H1 (cell line): ENCODE data around the gene ITPK1. TPM values are rescaled to one million over a fixed set of nuclear protein-coding genes. Genes with fewer than 3 reads are reported as not detected.

ENCODE experiments used
- CTCF ChIA-PET: fragments of 300-600 bp; sonication (Branson Sonifier 250); formaldehyde crosslinking; loops from one replicate; lab custom pipeline; 2021; ENCODE audit not compliant: partially characterized antibody; lab: Charles Lee
- POLR2A ChIA-PET: fragments of 300-600 bp; sonication (Branson Sonifier 250); formaldehyde crosslinking; loops from one replicate; lab custom pipeline; 2021; ENCODE audit warnings: inconsistent platforms; ENCODE audit not compliant: partially characterized antibody; lab: Charles Lee
- DNase-seq, 2 experiments: peaks; one replicate each; pipeline versions ENCODE4 v3.0.0 to v3.0.0-alpha.2; 2010 to 2022; ENCODE audit warnings: low spot score in 2 of 2, low read depth in 1 of 2, mixed read lengths in 1 of 2
- FAIRE-seq: peaks from 2 replicates; lab custom pipeline; 2011; peaks lifted over from hg19 to GRCh38; lab: Jason Lieb, UNC
- H2AFZ ChIP-seq: 2 replicates; pipeline ENCODE4 v1.8.1; 2012; ENCODE audit warnings: low read length, inconsistent platforms
- H2AK5ac ChIP-seq: 2 replicates; pipeline ENCODE4 v1.6.1; 2013; ENCODE audit warnings: low read depth, low read length
- H2BK120ac ChIP-seq: replicated peaks from 2 replicates; pipeline ENCODE3; 2013; ENCODE audit warnings: low read depth, low read length, inconsistent platforms
- H2BK12ac ChIP-seq: 2 replicates; pipeline ENCODE4 v1.6.1; 2013; ENCODE audit warnings: low read depth, low read length
- H2BK15ac ChIP-seq: 2 replicates; pipeline ENCODE4 v1.6.1; 2013; ENCODE audit warnings: low read length
- H2BK20ac ChIP-seq: 2 replicates; pipeline ENCODE4 v1.6.1; 2013; ENCODE audit warnings: low read length
- H2BK5ac ChIP-seq: 2 replicates; pipeline ENCODE4 v1.6.1; 2013; ENCODE audit warnings: low read depth, low read length
- H3K14ac ChIP-seq: 2 replicates; pipeline ENCODE4 v1.6.1; 2013; ENCODE audit warnings: inconsistent platforms; ENCODE audit not compliant: insufficient read length
- H3K18ac ChIP-seq: 2 replicates; pipeline ENCODE4 v1.6.1; 2013; ENCODE audit warnings: low read length; ENCODE audit errors: extremely low read depth
- H3K23ac ChIP-seq: 2 replicates; pipeline ENCODE4 v1.6.1; 2013; ENCODE audit warnings: inconsistent platforms; ENCODE audit not compliant: insufficient read length
- H3K23me2 ChIP-seq: 2 replicates; pipeline ENCODE4 v1.6.1; 2013; ENCODE audit warnings: low read depth, low read length
- H3K27ac ChIP-seq: 2 replicates; pipeline ENCODE4 v1.6.1; 2011; ENCODE audit warnings: low read depth, low read length, inconsistent platforms
- H3K27me3 ChIP-seq, 4 experiments: replicated peaks in 1 of 4; 1 replicate in 1 of 4; 2 replicates in 3 of 4; pipeline versions ENCODE4 v1.6.1 to v1.8.1; 2011 to 2013; ENCODE audit warnings: low read length in 3 of 4, mild to moderate bottlenecking in 3 of 4, inconsistent platforms in 2 of 4, mixed read lengths in 2 of 4, moderate library complexity in 1 of 4; ENCODE audit not compliant: control insufficient read depth in 3 of 4, insufficient read depth in 3 of 4; ENCODE audit errors: extremely low read depth in 1 of 4
- H3K36me3 ChIP-seq, 4 experiments: 2 replicates each; pipeline versions ENCODE4 v1.6.1 to v1.8.1; 2011 to 2013; ENCODE audit warnings: mild to moderate bottlenecking in 4 of 4, low read length in 3 of 4, moderate library complexity in 2 of 4, control low read depth in 1 of 4, inconsistent platforms in 1 of 4; ENCODE audit not compliant: insufficient read depth in 4 of 4, control insufficient read depth in 2 of 4
- H3K4ac ChIP-seq: replicated peaks from 2 replicates; pipeline ENCODE3; 2013; ENCODE audit warnings: low read length, low read depth, mixed read lengths, inconsistent platforms; ENCODE audit not compliant: insufficient read length
- H3K4me1 ChIP-seq, 4 experiments: replicated peaks in 1 of 4; 1 replicate in 1 of 4; 2 replicates in 3 of 4; pipeline versions ENCODE4 v1.6.1 to v1.8.1; 2011 to 2013; ENCODE audit warnings: low read length in 3 of 4, inconsistent platforms in 2 of 4, mixed read lengths in 1 of 4; ENCODE audit not compliant: insufficient read depth in 4 of 4, control insufficient read depth in 3 of 4
- H3K4me2 ChIP-seq, 2 experiments: 2 replicates each; pipeline versions ENCODE4 v1.6.1 to v1.8.1; 2011 to 2013; ENCODE audit warnings: low read depth in 2 of 2, low read length in 2 of 2, control low read depth in 1 of 2, inconsistent platforms in 1 of 2, mild to moderate bottlenecking in 1 of 2; ENCODE audit not compliant: insufficient read depth in 1 of 2
- H3K4me3 ChIP-seq, 4 experiments: fragments of 200-600, 300-600 bp in 1 of 4; sonication (generic), shearing (Covaris generic), sonication (Bioruptor Twin) in 1 of 4; 2 replicates each; pipeline versions ENCODE4 v1.5.1 to v1.8.1; 2011 to 2016; ENCODE audit warnings: low read length in 4 of 4, low read depth in 3 of 4, control low read depth in 2 of 4, inconsistent platforms in 2 of 4, mild to moderate bottlenecking in 2 of 4, mixed read lengths in 1 of 4, moderate library complexity in 1 of 4; ENCODE audit not compliant: insufficient read depth in 2 of 4; ENCODE audit errors: extremely low read depth in 1 of 4
- H3K56ac ChIP-seq: replicated peaks from 2 replicates; pipeline ENCODE3; 2013; ENCODE audit warnings: low read depth, mild to moderate bottlenecking, mixed read lengths, low read length, inconsistent platforms; ENCODE audit not compliant: insufficient read length
- H3K79me1 ChIP-seq: 2 replicates; pipeline ENCODE4 v1.6.1; 2013; ENCODE audit warnings: low read depth, low read length, control low read depth
- H3K79me2 ChIP-seq, 2 experiments: 2 replicates each; pipeline versions ENCODE4 v1.6.1 to v1.8.1; 2012 to 2013; ENCODE audit warnings: low read length in 2 of 2, mild to moderate bottlenecking in 2 of 2, inconsistent platforms in 1 of 2; ENCODE audit not compliant: insufficient read depth in 2 of 2, control insufficient read depth in 1 of 2
- H3K9ac ChIP-seq, 4 experiments: replicated peaks in 1 of 4; 1 replicate in 1 of 4; 2 replicates in 3 of 4; pipeline versions ENCODE4 v1.6.1 to v1.8.1; 2011 to 2013; ENCODE audit warnings: low read depth in 3 of 4, low read length in 3 of 4, control low read depth in 2 of 4, mild to moderate bottlenecking in 2 of 4, moderate library complexity in 2 of 4, inconsistent platforms in 1 of 4; ENCODE audit errors: extremely low read depth in 1 of 4
- H3K9me3 ChIP-seq, 2 experiments: 2 replicates each; pipeline versions ENCODE4 v1.6.1 to v1.8.1; 2012 to 2013; ENCODE audit warnings: mild to moderate bottlenecking in 2 of 2, moderate library complexity in 2 of 2, control low read depth in 1 of 2, inconsistent platforms in 1 of 2, low read depth in 1 of 2, low read length in 1 of 2, mixed read lengths in 1 of 2; ENCODE audit not compliant: insufficient read depth in 2 of 2
- H4K20me1 ChIP-seq, 2 experiments: replicated peaks in 1 of 2; 2 replicates each; pipeline versions ENCODE3 to v1.8.1; 2011 to 2013; ENCODE audit warnings: inconsistent platforms in 2 of 2, low read length in 2 of 2, mild to moderate bottlenecking in 1 of 2; ENCODE audit not compliant: insufficient read depth in 2 of 2, control insufficient read depth in 1 of 2
- H4K5ac ChIP-seq: 2 replicates; pipeline ENCODE4 v1.6.1; 2013; ENCODE audit warnings: low read length, low read depth, mixed read lengths, inconsistent platforms; ENCODE audit not compliant: insufficient read length
- H4K8ac ChIP-seq: 2 replicates; pipeline ENCODE4 v1.8.0; 2013; ENCODE audit warnings: mild to moderate bottlenecking, moderate library complexity, low read length, inconsistent platforms; ENCODE audit not compliant: insufficient read depth; ENCODE audit errors: extremely low read depth
- H4K91ac ChIP-seq: replicated peaks from 2 replicates; pipeline ENCODE3; 2013; ENCODE audit warnings: low read length, mixed read lengths, inconsistent platforms; ENCODE audit not compliant: insufficient read length
- ATF3 ChIP-seq: IDR thresholded peaks from 2 replicates; pipeline ENCODE4 v1.6.1; 2011; ENCODE audit warnings: low read depth, mild to moderate bottlenecking, low read length; ENCODE audit not compliant: insufficient read depth
- CREB1 ChIP-seq: IDR thresholded peaks from 2 replicates; pipeline ENCODE4 v1.6.1; 2012; ENCODE audit warnings: inconsistent platforms
- CTBP2 ChIP-seq: IDR thresholded peaks from 2 replicates; pipeline ENCODE4 v1.7.0; 2011; ENCODE audit warnings: borderline replicate concordance, mild to moderate bottlenecking, moderate library complexity, mixed read lengths, low read length; ENCODE audit not compliant: insufficient read depth, insufficient read length
- E2F6 ChIP-seq: IDR thresholded peaks from 2 replicates; pipeline ENCODE4 v1.6.1; 2012; ENCODE audit warnings: inconsistent platforms
- NANOG ChIP-seq: IDR thresholded peaks from 2 replicates; pipeline ENCODE4 v1.6.1; 2011; ENCODE audit warnings: low read length, low read depth, mild to moderate bottlenecking, inconsistent platforms; ENCODE audit not compliant: insufficient read depth, poor library complexity, severe bottlenecking
- TCF12 ChIP-seq: IDR thresholded peaks from 2 replicates; pipeline ENCODE4 v1.6.1; 2011; ENCODE audit warnings: low read depth, mild to moderate bottlenecking, low read length
- USF2 ChIP-seq: IDR thresholded peaks from 2 replicates; pipeline ENCODE4 v1.6.1; 2011; ENCODE audit warnings: low read length, improper control_type of control experiment
- WGBS, 2 experiments: shearing (Covaris generic) in 1 of 2; methylation state at CpG; one replicate each; pipeline versions ENCODE4 v1.1.6 to v1.1.7; 2013 to 2015; ENCODE audit warnings: low lambda C conversion rate in 2 of 2, mixed read lengths in 2 of 2, inconsistent platforms in 1 of 2, low coverage in 1 of 2, missing lambda C conversion rate in 1 of 2; ENCODE audit not compliant: insufficient replicate concordance in 2 of 2, insufficient coverage in 1 of 2, insufficient read length in 1 of 2; ENCODE audit errors: extremely low coverage in 1 of 2, missing lambda C conversion rate in 1 of 2; 5-methylcytosine and 5-hydroxymethylcytosine counted together
- polyA plus RNA-seq, 7 experiments: library from polyadenylated mRNA; depleted of rRNA in 3 of 7; stranded (reverse) in 5 of 7; unstranded in 2 of 7; fragments of >200 nt in 5 of 7; fragments of 200-250 nt in 2 of 7; gene quantifications; 1 replicate in 5 of 7; 2 replicates in 1 of 7; 4 replicates in 1 of 7; pipeline versions ENCODE4 v1.2.1 to v1.2.3, GENCODE V29; 2011 to 2013; ENCODE audit warnings: missing spikeins in 2 of 7, mixed read lengths in 2 of 7
- total RNA-seq: library from RNA; stranded (reverse); fragmentation: NEBNext Ultra II Directional; extraction: Animal tissue kit (Norgen Biotek cat#: 25700); gene quantifications from 2 replicates; pipeline ENCODE4 v1.2.1, GENCODE V29; 2021

ITPK1 gene
- total and polyA plus RNA-seq, 2 of the 8 experiments (the other 6 are each of a cell fraction or from before 2014, with no cell fraction given): 108 to 143 TPM

GRCh38 chr14:92922883-92923743, 192.6 kb downstream of the ITPK1 start, which contains the start of gene CHGA:
TSS of gene CHGA (plus strand) at chr14:92923150. CDS start at chr14:92923360, 210 bp downstream.
- Histone ChIP-seq H3K79me2 (no peaks in the 10 kb centered on the region), H3K18ac (peak within 1 kb of the TSS; percentile 48; the same call in 1 of the 2 replicates), H3K9ac (peak within 1 kb of the TSS in 1 of 4 experiments; percentile 0; a peak in 1 of 7 replicates), H3K4me2 (peak within 1 kb of the TSS; percentile 47 to 95), H3K14ac (no peak within 1 kb of the TSS), H4K20me1 (peaks cover 0 to 3% of the 10 kb centered on the region in 2 experiments), H4K5ac (peak within 1 kb of the TSS; percentile 74), H2BK15ac (no peak within 1 kb of the TSS), H4K8ac (peak within 1 kb of the TSS; percentile 72; the same call in 1 of the 2 replicates), H2AK5ac (no peak within 1 kb of the TSS), H2AFZ (peak within 1 kb of the TSS; percentile 97; the same call in 1 of the 2 replicates), H3K56ac (no peak within 1 kb of the TSS), H3K4ac (no peak within 1 kb of the TSS), H3K27ac (no peak within 1 kb of the TSS), H2BK5ac (no peak within 1 kb of the TSS; the same call in 1 of the 2 replicates), H2BK12ac (peak within 1 kb of the TSS; percentile 87; the same call in 1 of the 2 replicates), H3K36me3 (no peaks in the 10 kb centered on the region), H3K23ac (no peak within 1 kb of the TSS), H4K91ac (peak within 1 kb of the TSS; percentile 48), H3K27me3 (peaks cover 0 to 7% (median 2%) of the 10 kb centered on the region in 4 experiments; a peak in 3 of 7 replicates), H2BK120ac (no peak within 1 kb of the TSS), H3K23me2 (peaks cover 13% of the 10 kb centered on the region; the same call in 1 of the 2 replicates), H3K4me3 (peak within 1 kb of the TSS; percentile 36 to 79 (median 68)), H3K9me3 (no peaks in the 10 kb centered on the region), H3K79me1 (no peaks in the 10 kb centered on the region), H3K4me1 (peaks cover 0 to 15% (median 4%) of the 10 kb centered on the region in 4 experiments; a peak in 4 of 7 replicates), H2BK20ac (no peak within 1 kb of the TSS)
- POLR2A ChIA-PET: interaction anchor here (0.7 to 1.9 kb wide), 6 partner anchors 9 to 174 kb away, joined by 3 to 10 read pairs (median 4); no protein-coding TSS in a partner anchor
- FAIRE-seq: no peak
- WGBS, 2 experiments: 3% methylated on average over 45 of the region's 86 CpGs; no CpG with 5 or more reads in 1 of the 2 experiments
- peak; percentile 31 to 94 for DNase-seq
- CTCF ChIA-PET: interaction anchor here (0.8 to 1.2 kb wide), 2 partner anchors 11 to 209 kb away, joined by 3 read pairs; no protein-coding TSS in a partner anchor
- no peak for TF ChIP-seq USF2
- TF ChIP-seq CTBP2: no peak
- TF ChIP-seq ATF3: no peak
- peak; percentile 87 for TF ChIP-seq CREB1
- TF ChIP-seq E2F6: peak; percentile 46; the same call in 1 of the 2 replicates
- no peak for TF ChIP-seq TCF12
- no peak for TF ChIP-seq NANOG
